ENCODE data around the gene CTBP2. TPM values are rescaled to one million over a fixed set of nuclear protein-coding genes. Genes with fewer than 3 reads are reported as not detected.
A peak's percentile ranks its signal among the peaks of the same experiment; 100 is the strongest.

The CTBP2 gene
- total and polyA plus RNA-seq, 10 of the 15 experiments (the other 5 are each of a cell fraction or from before 2014, with no cell fraction given), result 0.02 to 0.72 (median 0.06) TPM; not detected in 2

- TF ChIP-seq IKZF2 (IDR thresholded peaks at IDR 0.05), result peak; percentile 38 to 44; a peak in 2 of 4 replicates
- TF ChIP-seq MEF2A (IDR thresholded peaks at IDR 0.05; ENCODE audit: insufficient read depth, low read depth, low read length), result no peak
- TF ChIP-seq SP1 (IDR thresholded peaks at IDR 0.05; ENCODE audit: low read depth, low read length), result no peak
- TF ChIP-seq TAF1 (IDR thresholded peaks at IDR 0.05; ENCODE audit: borderline replicate concordance, low read depth, low read length), result no peak
- no peak for TF ChIP-seq CHD2 (IDR thresholded peaks at IDR 0.05; ENCODE audit: borderline replicate concordance, low read depth, low read length)
- no peak for TF ChIP-seq ZNF24 (IDR thresholded peaks at IDR 0.05)
- no peak for TF ChIP-seq RELB (IDR thresholded peaks at IDR 0.05; ENCODE audit: low read depth)
- TF ChIP-seq MAX (IDR thresholded peaks at IDR 0.05; ENCODE audit: low read depth, low read length), result no peak
- no peak for TF ChIP-seq MTA2 (IDR thresholded peaks at IDR 0.05; ENCODE audit: low read depth)
- TF ChIP-seq TCF7 (IDR thresholded peaks at IDR 0.05; ENCODE audit: borderline replicate concordance), result no peak
- TF ChIP-seq SREBF2 (IDR thresholded peaks at IDR 0.05; ENCODE audit: low read length), result no peak
- TF ChIP-seq E2F8 (IDR thresholded peaks at IDR 0.05; ENCODE audit: low read depth, partially characterized antibody), result no peak
- TF ChIP-seq USF2 (IDR thresholded peaks at IDR 0.05; ENCODE audit: borderline replicate concordance, low read depth, low read length), result no peak
- TF ChIP-seq ZZZ3 (IDR thresholded peaks at IDR 0.05; ENCODE audit: control insufficient read depth, insufficient read length, low read depth), result no peak
- no peak for TF ChIP-seq NR2C1 (IDR thresholded peaks at IDR 0.05)
- no peak for TF ChIP-seq RB1 (IDR thresholded peaks at IDR 0.05; ENCODE audit: borderline replicate concordance)
- TF ChIP-seq JUNB (IDR thresholded peaks at IDR 0.05), result peak; percentile 88
- peak; percentile 67; the same call in 1 of the 2 replicates for TF ChIP-seq REST (IDR thresholded peaks at IDR 0.05; ENCODE audit: low read depth, low read length)
- no peak for TF ChIP-seq ZNF274 (IDR thresholded peaks at IDR 0.05; ENCODE audit: insufficient read depth, insufficient read length)
- no peak for TF ChIP-seq GATAD2B (conservative IDR thresholded peaks at IDR 0.05; ENCODE audit: low read depth)
- TF ChIP-seq TCF3 (IDR thresholded peaks at IDR 0.05; ENCODE audit: borderline replicate concordance, insufficient read depth, low read depth, low read length), result peak; percentile 83; the same call in 1 of the 2 replicates
- no peak for TF ChIP-seq NRF1 (conservative IDR thresholded peaks at IDR 0.05; ENCODE audit: low read depth, low read length)
- no peak for TF ChIP-seq POLR2AphosphoS2 (IDR thresholded peaks at IDR 0.05; ENCODE audit: low read depth, low read length)
- TF ChIP-seq HDAC2 (IDR thresholded peaks at IDR 0.05), result no peak
These were observed 40.8 kb upstream of the CTBP2 start (continued) for GRCh38 chr10:125201108-125201524.

All from GM12878 (cell line).